ENCODE data around the gene MIB1. TPM values are rescaled to one million over a fixed set of nuclear protein-coding genes. Genes with fewer than 3 reads are reported as not detected.

The MIB1 gene
- polyA plus RNA-seq, 1 of the 3 experiments (the other 2 are of a cell fraction) = 5.0 TPM

DNA sequence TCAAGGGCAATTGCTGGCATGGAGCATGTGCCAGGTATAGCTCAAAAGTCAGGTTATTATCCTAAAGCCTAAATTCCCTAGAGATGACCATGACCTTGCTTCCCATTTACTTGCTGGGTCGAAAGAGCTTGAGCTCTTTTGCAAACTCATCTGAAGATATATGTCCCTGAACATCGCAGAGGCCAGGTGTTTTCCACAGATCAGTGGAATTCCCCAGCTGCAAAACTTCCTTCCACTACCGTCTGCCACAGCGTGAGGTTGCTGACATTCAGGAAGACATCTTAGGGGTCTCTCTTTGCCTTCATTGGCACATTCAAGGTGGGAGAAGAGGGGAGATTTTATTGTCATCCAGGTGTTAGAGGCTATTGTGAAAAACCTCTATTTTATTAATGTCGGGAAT is 171.0 kb downstream of the MIB1 start:
- Histone ChIP-seq H3K79me2 (ENCODE audit: insufficient read depth) (no peaks in the 10 kb centered on the region), H3K4me2 (no peak overlapping the region), H3K9ac (no peak overlapping the region), H3K4me3 (ENCODE audit: low read depth in 2 of 2, low read length in 1 of 2) (no peak overlapping the region), H3F3A (replicated peaks; ENCODE audit: insufficient read depth) (no peaks in the 10 kb centered on the region), H3K9me3 (no peaks in the 10 kb centered on the region), H3K36me3 (replicated peaks in 1 of 2; ENCODE audit: control insufficient read depth in 1 of 2, insufficient read depth in 2 of 2, low read length in 1 of 2) (no peaks in the 10 kb centered on the region), H3K27ac (ENCODE audit: low read depth in 2 of 2, low read length in 1 of 2) (no peak overlapping the region), H3K4me1 (ENCODE audit: control insufficient read depth in 1 of 2, insufficient read depth in 2 of 2, low read depth in 1 of 2, low read length in 1 of 2) (no peaks in the 10 kb centered on the region), H2AFZ (ENCODE audit: low read depth) (no peak overlapping the region), H3K27me3 (ENCODE audit: insufficient read depth) (peaks cover 41% of the 10 kb centered on the region; the same call in 1 of the 2 replicates), H3K9me2 (no peaks in the 10 kb centered on the region), H4K20me1 (ENCODE audit: insufficient read depth) (no peaks in the 10 kb centered on the region)
- ChIA-PET POLR2A (no interaction called here), CTCF (interaction anchor here (1.1 to 2.4 kb wide), 2 partner anchors 14 to 45 kb away, joined by 4 to 6 read pairs; no protein-coding TSS in a partner anchor)
- 0% methylated on average over 5 of the region's 5 CpGs for WGBS (ENCODE audit: low lambda C conversion rate)
- no peak for DNase-seq
- TF ChIP-seq RCOR1 (IDR thresholded peaks at IDR 0.05; ENCODE audit: low read length) = no peak
- TF ChIP-seq NFIC (IDR thresholded peaks at IDR 0.05; ENCODE audit: borderline replicate concordance) = no peak
- no peak for TF ChIP-seq YY1 (IDR thresholded peaks at IDR 0.05; ENCODE audit: low read depth)
- TF ChIP-seq, protein P1, sequence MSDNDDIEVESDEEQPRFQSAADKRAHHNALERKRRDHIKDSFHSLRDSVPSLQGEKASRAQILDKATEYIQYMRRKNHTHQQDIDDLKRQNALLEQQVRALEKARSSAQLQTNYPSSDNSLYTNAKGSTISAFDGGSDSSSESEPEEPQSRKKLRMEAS (IDR thresholded peaks at IDR 0.05; ENCODE audit: low read depth) = no peak
- no peak for TF ChIP-seq FOXM1 (IDR thresholded peaks at IDR 0.05; ENCODE audit: low read depth)
- no peak for TF ChIP-seq RFX5 (IDR thresholded peaks at IDR 0.05; ENCODE audit: low read length)
- no peak for TF ChIP-seq FOSL2 (IDR thresholded peaks at IDR 0.05; ENCODE audit: borderline replicate concordance, low read depth)
- no peak for TF ChIP-seq SIN3A (IDR thresholded peaks at IDR 0.05; ENCODE audit: borderline replicate concordance, low read depth, low read length)
- no peak for TF ChIP-seq RAD21 (IDR thresholded peaks at IDR 0.05; ENCODE audit: low read length)
- TF ChIP-seq TEAD4 (IDR thresholded peaks at IDR 0.05; ENCODE audit: borderline replicate concordance, insufficient read depth) = no peak
- no peak for TF ChIP-seq MXI1 (IDR thresholded peaks at IDR 0.05; ENCODE audit: low read depth, low read length)
- TF ChIP-seq, protein P2, sequence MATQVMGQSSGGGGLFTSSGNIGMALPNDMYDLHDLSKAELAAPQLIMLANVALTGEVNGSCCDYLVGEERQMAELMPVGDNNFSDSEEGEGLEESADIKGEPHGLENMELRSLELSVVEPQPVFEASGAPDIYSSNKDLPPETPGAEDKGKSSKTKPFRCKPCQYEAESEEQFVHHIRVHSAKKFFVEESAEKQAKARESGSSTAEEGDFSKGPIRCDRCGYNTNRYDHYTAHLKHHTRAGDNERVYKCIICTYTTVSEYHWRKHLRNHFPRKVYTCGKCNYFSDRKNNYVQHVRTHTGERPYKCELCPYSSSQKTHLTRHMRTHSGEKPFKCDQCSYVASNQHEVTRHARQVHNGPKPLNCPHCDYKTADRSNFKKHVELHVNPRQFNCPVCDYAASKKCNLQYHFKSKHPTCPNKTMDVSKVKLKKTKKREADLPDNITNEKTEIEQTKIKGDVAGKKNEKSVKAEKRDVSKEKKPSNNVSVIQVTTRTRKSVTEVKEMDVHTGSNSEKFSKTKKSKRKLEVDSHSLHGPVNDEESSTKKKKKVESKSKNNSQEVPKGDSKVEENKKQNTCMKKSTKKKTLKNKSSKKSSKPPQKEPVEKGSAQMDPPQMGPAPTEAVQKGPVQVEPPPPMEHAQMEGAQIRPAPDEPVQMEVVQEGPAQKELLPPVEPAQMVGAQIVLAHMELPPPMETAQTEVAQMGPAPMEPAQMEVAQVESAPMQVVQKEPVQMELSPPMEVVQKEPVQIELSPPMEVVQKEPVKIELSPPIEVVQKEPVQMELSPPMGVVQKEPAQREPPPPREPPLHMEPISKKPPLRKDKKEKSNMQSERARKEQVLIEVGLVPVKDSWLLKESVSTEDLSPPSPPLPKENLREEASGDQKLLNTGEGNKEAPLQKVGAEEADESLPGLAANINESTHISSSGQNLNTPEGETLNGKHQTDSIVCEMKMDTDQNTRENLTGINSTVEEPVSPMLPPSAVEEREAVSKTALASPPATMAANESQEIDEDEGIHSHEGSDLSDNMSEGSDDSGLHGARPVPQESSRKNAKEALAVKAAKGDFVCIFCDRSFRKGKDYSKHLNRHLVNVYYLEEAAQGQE (IDR thresholded peaks at IDR 0.05; ENCODE audit: low read depth, low read length) = no peak
- no peak for TF ChIP-seq SMC3 (IDR thresholded peaks at IDR 0.05; ENCODE audit: low read depth, low read length)
- no peak for TF ChIP-seq TCF12 (IDR thresholded peaks at IDR 0.05)
